Liver (tissue), 3 donors: ENCODE results near the gene ASCC1.

ENCODE experiments used
- EGR1 ChIP-seq, 2 donors: IDR thresholded peaks; 2 replicates each; pipeline ENCODE4 v1.6.1; 2016 to 2018; ENCODE audit warnings: antibody characterized with exemption in 2 of 2, low read depth in 2 of 2
- FOXA1 ChIP-seq: IDR thresholded peaks from 2 replicates; pipeline ENCODE4 v1.6.1; 2016; ENCODE audit warnings: antibody characterized with exemption
- HNF4A ChIP-seq, 2 donors: conservative IDR thresholded peaks; 2 replicates each; pipeline ENCODE4 v1.6.1; 2016; ENCODE audit warnings: antibody characterized with exemption in 2 of 2, mild to moderate bottlenecking in 2 of 2
- JUND ChIP-seq, 2 donors: IDR thresholded peaks; 2 replicates each; pipeline ENCODE4 v1.6.1; 2016; ENCODE audit warnings: antibody characterized with exemption in 2 of 2
- SP1 ChIP-seq: IDR thresholded peaks from 2 replicates; pipeline ENCODE4 v1.6.1; 2018; ENCODE audit warnings: antibody characterized with exemption, mild to moderate bottlenecking
- TF ChIP-seq, protein P1 (sequence below): fragments of 150-350 bp; IDR thresholded peaks from 2 replicates; pipeline ENCODE4 v1.5.1; 2017; ENCODE audit warnings: improper control_type of control experiment, low read depth, low read length; ENCODE audit not compliant: missing input control
- donor health status: healthy.
- donor health status: healthy.

DNA sequence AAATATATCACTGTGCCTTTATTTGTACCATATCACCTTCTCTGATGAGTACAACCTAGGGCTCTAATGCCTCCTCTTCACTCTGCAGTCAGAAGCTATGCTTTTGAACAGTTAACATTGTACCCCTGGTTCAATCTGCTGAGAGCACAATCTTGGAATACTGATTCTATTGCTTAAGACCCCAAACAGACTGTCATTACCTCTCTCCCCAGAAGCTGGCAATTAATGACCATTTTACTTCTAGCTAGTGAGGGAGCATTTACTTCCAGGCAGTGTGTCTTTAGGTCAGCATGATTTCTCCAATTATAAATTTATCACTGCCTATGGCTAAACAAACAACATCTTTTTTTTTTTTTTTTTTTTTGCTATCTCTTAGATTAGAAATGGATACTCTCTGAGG is 91.7 kb downstream of the ASCC1 start:
- TF ChIP-seq, protein P1, sequence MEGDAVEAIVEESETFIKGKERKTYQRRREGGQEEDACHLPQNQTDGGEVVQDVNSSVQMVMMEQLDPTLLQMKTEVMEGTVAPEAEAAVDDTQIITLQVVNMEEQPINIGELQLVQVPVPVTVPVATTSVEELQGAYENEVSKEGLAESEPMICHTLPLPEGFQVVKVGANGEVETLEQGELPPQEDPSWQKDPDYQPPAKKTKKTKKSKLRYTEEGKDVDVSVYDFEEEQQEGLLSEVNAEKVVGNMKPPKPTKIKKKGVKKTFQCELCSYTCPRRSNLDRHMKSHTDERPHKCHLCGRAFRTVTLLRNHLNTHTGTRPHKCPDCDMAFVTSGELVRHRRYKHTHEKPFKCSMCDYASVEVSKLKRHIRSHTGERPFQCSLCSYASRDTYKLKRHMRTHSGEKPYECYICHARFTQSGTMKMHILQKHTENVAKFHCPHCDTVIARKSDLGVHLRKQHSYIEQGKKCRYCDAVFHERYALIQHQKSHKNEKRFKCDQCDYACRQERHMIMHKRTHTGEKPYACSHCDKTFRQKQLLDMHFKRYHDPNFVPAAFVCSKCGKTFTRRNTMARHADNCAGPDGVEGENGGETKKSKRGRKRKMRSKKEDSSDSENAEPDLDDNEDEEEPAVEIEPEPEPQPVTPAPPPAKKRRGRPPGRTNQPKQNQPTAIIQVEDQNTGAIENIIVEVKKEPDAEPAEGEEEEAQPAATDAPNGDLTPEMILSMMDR, result no peak
- TF ChIP-seq SP1 (no peak), FOXA1 (no peak), HNF4A (conservative IDR thresholded peaks at IDR 0.05) (no peak), EGR1 (IDR thresholded peaks at IDR 0.05; ENCODE audit: low read depth in 2 of 2) (no peak), JUND (IDR thresholded peaks at IDR 0.05) (no peak)
